Measurements from ENCODE around the gene NR4A1. TPM values are rescaled to one million over a fixed set of nuclear protein-coding genes. Genes with fewer than 3 reads are reported as not detected.

Gene NR4A1
- total and polyA plus RNA-seq, 2 of the 13 experiments (the other 11 are each of a cell fraction or from before 2014, with no cell fraction given) = 5.7 to 15.2 TPM

- TF ChIP-seq SRSF4 (IDR thresholded peaks at IDR 0.05; ENCODE audit: low read depth, low read length, poor library complexity, severe bottlenecking) (no peak), ZNF777 (CRISPR knock-in tag; IDR thresholded peaks at IDR 0.05) (peak; percentile 63), MIER3 (CRISPR knock-in tag; IDR thresholded peaks at IDR 0.05; ENCODE audit: borderline replicate concordance) (no peak), ZNF784 (CRISPR knock-in tag; IDR thresholded peaks at IDR 0.05; ENCODE audit: borderline replicate concordance) (no peak), NBN (conservative IDR thresholded peaks at IDR 0.05) (no peak), FLYWCH1 (CRISPR knock-in tag; IDR thresholded peaks at IDR 0.05) (no peak), MTA1 (CRISPR knock-in tag; IDR thresholded peaks at IDR 0.05; ENCODE audit: borderline replicate concordance) (no peak), YEATS2 (CRISPR knock-in tag; IDR thresholded peaks at IDR 0.05; ENCODE audit: borderline replicate concordance) (peak; percentile 25; the same call in 1 of the 2 replicates), EED (CRISPR knock-in tag; IDR thresholded peaks at IDR 0.05) (no peak), ZNF724P (CRISPR knock-in tag; IDR thresholded peaks at IDR 0.05; ENCODE audit: borderline replicate concordance) (no peak), ZNF235 (CRISPR knock-in tag; IDR thresholded peaks at IDR 0.05; ENCODE audit: borderline replicate concordance) (0 out of 2 replicates have a peak, but pooled peaks have one; percentile 9), MIXL1 (CRISPR knock-in tag; IDR thresholded peaks at IDR 0.05) (no peak), ZNF547 (CRISPR knock-in tag; IDR thresholded peaks at IDR 0.05) (no peak), HNF4G (IDR thresholded peaks at IDR 0.05; ENCODE audit: borderline replicate concordance, low read depth, low read length) (no peak), HNF4G (CRISPR knock-in tag; IDR thresholded peaks at IDR 0.05; ENCODE audit: borderline replicate concordance, low read depth) (0 out of 2 replicates have a peak, but pooled peaks have one; percentile 43), MEF2D (CRISPR knock-in tag; IDR thresholded peaks at IDR 0.05) (peak; percentile 84; the same call in 1 of the 2 replicates), STAG1 (CRISPR knock-in tag; IDR thresholded peaks at IDR 0.05) (no peak), ZNF737 (CRISPR knock-in tag; IDR thresholded peaks at IDR 0.05; ENCODE audit: borderline replicate concordance) (no peak), GPBP1L1 (CRISPR knock-in tag; IDR thresholded peaks at IDR 0.05) (no peak), CBX5 (CRISPR knock-in tag; IDR thresholded peaks at IDR 0.05; ENCODE audit: borderline replicate concordance) (no peak), CEBPB (IDR thresholded peaks at IDR 0.05; ENCODE audit: borderline replicate concordance, low read depth, low read length) (no peak), ATF7-NPFF (CRISPR knock-in tag; IDR thresholded peaks at IDR 0.05; ENCODE audit: low read depth) (0 out of 2 replicates have a peak, but pooled peaks have one; percentile 30)
- TF ChIP-seq, protein P1, sequence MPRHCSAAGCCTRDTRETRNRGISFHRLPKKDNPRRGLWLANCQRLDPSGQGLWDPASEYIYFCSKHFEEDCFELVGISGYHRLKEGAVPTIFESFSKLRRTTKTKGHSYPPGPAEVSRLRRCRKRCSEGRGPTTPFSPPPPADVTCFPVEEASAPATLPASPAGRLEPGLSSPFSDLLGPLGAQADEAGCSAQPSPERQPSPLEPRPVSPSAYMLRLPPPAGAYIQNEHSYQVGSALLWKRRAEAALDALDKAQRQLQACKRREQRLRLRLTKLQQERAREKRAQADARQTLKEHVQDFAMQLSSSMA (CRISPR knock-in tag; IDR thresholded peaks at IDR 0.05) = no peak
- TF ChIP-seq, protein P2, sequence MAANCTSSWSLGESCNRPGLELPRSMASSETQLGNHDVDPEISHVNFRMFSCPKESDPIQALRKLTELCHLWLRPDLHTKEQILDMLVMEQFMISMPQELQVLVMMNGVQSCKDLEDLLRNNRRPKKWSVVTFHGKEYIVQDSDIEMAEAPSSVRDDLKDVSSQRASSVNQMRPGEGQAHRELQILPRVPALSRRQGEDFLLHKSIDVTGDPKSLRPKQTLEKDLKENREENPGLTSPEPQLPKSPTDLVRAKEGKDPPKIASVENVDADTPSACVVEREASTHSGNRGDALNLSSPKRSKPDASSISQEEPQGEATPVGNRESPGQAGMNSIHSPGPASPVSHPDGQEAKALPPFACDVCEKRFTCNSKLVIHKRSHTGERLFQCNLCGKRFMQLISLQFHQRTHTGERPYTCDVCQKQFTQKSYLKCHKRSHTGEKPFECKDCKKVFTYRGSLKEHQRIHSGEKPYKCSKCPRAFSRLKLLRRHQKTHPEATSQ (CRISPR knock-in tag; IDR thresholded peaks at IDR 0.05; ENCODE audit: borderline replicate concordance) = no peak
- TF ChIP-seq, protein P3, sequence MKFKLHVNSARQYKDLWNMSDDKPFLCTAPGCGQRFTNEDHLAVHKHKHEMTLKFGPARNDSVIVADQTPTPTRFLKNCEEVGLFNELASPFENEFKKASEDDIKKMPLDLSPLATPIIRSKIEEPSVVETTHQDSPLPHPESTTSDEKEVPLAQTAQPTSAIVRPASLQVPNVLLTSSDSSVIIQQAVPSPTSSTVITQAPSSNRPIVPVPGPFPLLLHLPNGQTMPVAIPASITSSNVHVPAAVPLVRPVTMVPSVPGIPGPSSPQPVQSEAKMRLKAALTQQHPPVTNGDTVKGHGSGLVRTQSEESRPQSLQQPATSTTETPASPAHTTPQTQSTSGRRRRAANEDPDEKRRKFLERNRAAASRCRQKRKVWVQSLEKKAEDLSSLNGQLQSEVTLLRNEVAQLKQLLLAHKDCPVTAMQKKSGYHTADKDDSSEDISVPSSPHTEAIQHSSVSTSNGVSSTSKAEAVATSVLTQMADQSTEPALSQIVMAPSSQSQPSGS (CRISPR knock-in tag; IDR thresholded peaks at IDR 0.05) = peak; percentile 83; the same call in 1 of the 2 replicates
Measured at GRCh38 chr12:52032804-52033445, 18.3 kb upstream of the NR4A1 start (continued).

Data from HepG2 (cell line).